Natural killer cell (primary cell): ENCODE data around the gene VEZT. TPM values are rescaled to one million over a fixed set of nuclear protein-coding genes. Genes with fewer than 3 reads are reported as not detected.

Source experiments
- ATAC-seq, 3 donors: fragments of 150-1000 bp in 2 of 3; fragments of 200-7000 bp in 1 of 3; cut with Tn5 transposase; 1 replicate in 1 of 3; 2 replicates in 2 of 3; pipeline ENCODE4 v1.10.0; 2021; ENCODE audit warnings: mild to moderate bottlenecking in 2 of 3, moderate library complexity in 2 of 3
- DNase-seq, 2 donors: peaks; one replicate each; pipeline versions ENCODE4 v3.0.0 to v3.0.0-alpha.2; 2013 to 2021; ENCODE audit warnings: mixed read lengths in 1 of 2
- H3K27ac ChIP-seq: one replicate; pipeline ENCODE4 v1.5.1; 2013; ENCODE audit warnings: mild to moderate bottlenecking, low read length
- H3K27me3 ChIP-seq: one replicate; pipeline ENCODE4 v1.6.1; 2013; ENCODE audit warnings: low read length; ENCODE audit not compliant: control insufficient read depth, insufficient read depth
- H3K36me3 ChIP-seq: one replicate; pipeline ENCODE4 v1.6.1; 2013; ENCODE audit warnings: low read length; ENCODE audit not compliant: control insufficient read depth, insufficient read depth
- H3K4me1 ChIP-seq: one replicate; pipeline ENCODE4 v1.6.1; 2013; ENCODE audit warnings: low read length; ENCODE audit not compliant: control insufficient read depth, insufficient read depth
- H3K4me3 ChIP-seq: one replicate; pipeline ENCODE4 v1.5.1; 2013; ENCODE audit warnings: low read length
- H3K9me3 ChIP-seq: one replicate; pipeline ENCODE4 v1.6.1; 2013; ENCODE audit warnings: low read length; ENCODE audit not compliant: control insufficient read depth, insufficient read depth
- H3K27ac Mint-ChIP-seq, 2 donors: one replicate each; pipeline ENCODE4 v1.8.0; 2022; ENCODE audit warnings: mild to moderate bottlenecking in 2 of 2, mixed read lengths in 2 of 2, moderate library complexity in 1 of 2
- H3K27me3 Mint-ChIP-seq, 2 donors: one replicate each; pipeline ENCODE4 v1.8.0; 2022; ENCODE audit warnings: low read depth in 2 of 2, mixed read lengths in 2 of 2
- H3K36me3 Mint-ChIP-seq: one replicate; pipeline ENCODE4 v1.8.0; 2022; ENCODE audit warnings: mixed read lengths
- H3K4me1 Mint-ChIP-seq, 2 donors: one replicate each; pipeline ENCODE4 v1.8.0; 2022; ENCODE audit warnings: mixed read lengths in 2 of 2
- H3K4me3 Mint-ChIP-seq: one replicate; pipeline ENCODE4 v1.8.0; 2022; ENCODE audit warnings: mild to moderate bottlenecking, moderate library complexity, mixed read lengths
- H3K9me3 Mint-ChIP-seq, 2 donors: one replicate each; pipeline ENCODE4 v1.8.0; 2022; ENCODE audit warnings: mixed read lengths in 2 of 2
- CTCF ChIP-seq: fragments of 200-600 bp; IDR thresholded peaks from one replicate; pipeline ENCODE4 v1.8.0; 2022; ENCODE audit warnings: antibody characterized with exemption
- WGBS: methylation state at CpG from one replicate; pipeline ENCODE4 v1.1.7; 2013; ENCODE audit warnings: missing lambda C conversion rate; ENCODE audit not compliant: insufficient coverage; 5-methylcytosine and 5-hydroxymethylcytosine counted together
- intact Hi-C: fragments of 100-400 bp; cut with micrococcal nuclease; formaldehyde crosslinking; loops from one replicate; pipeline ENCODE4 v1.14.2; 2022
- total RNA-seq, 4 donors: library from RNA; stranded (reverse); fragments of 120-200 nt in 1 of 4; gene quantifications; one replicate each; pipeline versions ENCODE4 v1.2.3 to v1.2.4, GENCODE V29; 2013 to 2022

The VEZT gene
- total RNA-seq, 3 donors from 2014 or later (not counting 1 experiment from before 2014, with no cell fraction given), result 32.7 to 37.0 (median 35.1) TPM

DNA sequence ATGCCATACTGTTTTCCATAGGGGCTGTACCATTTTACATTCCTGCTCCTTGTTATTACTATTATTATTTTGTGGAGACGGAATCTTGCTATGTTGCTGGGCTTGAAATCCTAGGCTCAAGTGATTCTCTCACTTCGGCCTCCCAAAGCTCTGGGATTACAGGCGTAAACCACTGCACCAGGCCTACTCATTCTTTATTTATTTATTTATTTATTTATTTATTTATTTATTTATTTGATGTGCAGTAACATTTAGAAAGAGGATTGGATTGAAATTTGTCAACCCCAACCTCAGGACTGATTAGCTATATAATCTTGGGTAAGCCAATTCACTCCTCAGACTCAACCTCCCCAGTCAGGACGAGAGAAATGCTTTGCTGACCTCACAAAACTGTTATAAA is 107.9 kb downstream of the VEZT start:
- Mint-ChIP-seq H3K27me3 (peaks cover 3 to 10% of the 10 kb centered on the region in 2 donors), H3K36me3 (no peaks in the 10 kb centered on the region), H3K4me3 (no peak overlapping the region), H3K9me3 (no peaks in the 10 kb centered on the region), H3K27ac (no peak overlapping the region), H3K4me1 (no peaks in the 10 kb centered on the region)
- intact Hi-C loops, result no loop called here
- TF ChIP-seq CTCF, result no peak
- no peaks in the 10 kb centered on the region for H3K27me3 ChIP-seq
- H3K4me1 ChIP-seq, result no peaks in the 10 kb centered on the region
- DNase-seq (no peak), ATAC-seq (no peak)
- H3K27ac ChIP-seq, result no peak overlapping the region
- no peaks in the 10 kb centered on the region for H3K9me3 ChIP-seq
- H3K36me3 ChIP-seq, result no peaks in the 10 kb centered on the region
- WGBS, result no CpG with 5 or more reads among the region's 4 CpGs
- no peak overlapping the region for H3K4me3 ChIP-seq

GRCh38 chr12:95326445-95326844 is 108.8 kb downstream of the VEZT start:
- DNase-seq (no peak), ATAC-seq (no peak)
- Histone ChIP-seq H3K9me3 (no peaks in the 10 kb centered on the region), H3K27ac (no peak overlapping the region), H3K36me3 (no peaks in the 10 kb centered on the region), H3K27me3 (no peaks in the 10 kb centered on the region), H3K4me1 (no peaks in the 10 kb centered on the region), H3K4me3 (no peak overlapping the region)
- intact Hi-C loops, result no loop called here
- WGBS, result 44% methylated on average over 1 of the region's 1 CpG
- H3K27ac Mint-ChIP-seq, result no peak overlapping the region
- no peak for TF ChIP-seq CTCF
- peaks cover 3 to 10% of the 10 kb centered on the region in 2 donors for H3K27me3 Mint-ChIP-seq
- H3K4me1 Mint-ChIP-seq, result no peaks in the 10 kb centered on the region
- H3K9me3 Mint-ChIP-seq, result no peaks in the 10 kb centered on the region
- no peaks in the 10 kb centered on the region for H3K36me3 Mint-ChIP-seq
- H3K4me3 Mint-ChIP-seq, result no peak overlapping the region

DNA sequence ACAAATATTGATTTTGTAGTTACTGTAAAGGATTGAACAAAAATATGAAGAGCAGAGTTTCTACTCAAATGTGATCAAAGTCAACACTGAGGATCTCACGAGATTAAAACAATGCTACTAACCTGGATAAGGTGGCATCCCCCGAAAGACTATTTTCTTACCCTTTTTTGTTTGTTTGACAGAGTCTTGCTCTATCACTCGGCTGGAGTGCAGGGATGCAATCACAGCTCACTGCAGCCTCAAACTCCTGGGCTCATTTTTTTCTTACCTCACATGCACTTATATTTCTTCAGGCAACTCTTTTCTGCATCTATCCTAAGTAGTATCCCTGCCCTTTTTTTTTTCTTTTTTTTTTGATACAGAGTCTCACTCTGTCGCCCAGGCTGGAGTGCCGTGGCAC is 109.2 kb downstream of the VEZT start:
- Mint-ChIP-seq H3K27ac (no peak overlapping the region), H3K9me3 (no peaks in the 10 kb centered on the region), H3K4me1 (no peaks in the 10 kb centered on the region), H3K27me3 (peaks cover 3 to 10% of the 10 kb centered on the region in 2 donors), H3K4me3 (no peak overlapping the region), H3K36me3 (no peaks in the 10 kb centered on the region)
- intact Hi-C loops, result no loop called here
- ATAC-seq (no peak), DNase-seq (no peak)
- 83% methylated on average over 5 of the region's 5 CpGs for WGBS
- no peaks in the 10 kb centered on the region for H3K36me3 ChIP-seq
- H3K4me3 ChIP-seq, result no peak overlapping the region
- no peaks in the 10 kb centered on the region for H3K9me3 ChIP-seq
- no peaks in the 10 kb centered on the region for H3K4me1 ChIP-seq
- no peak overlapping the region for H3K27ac ChIP-seq
- no peaks in the 10 kb centered on the region for H3K27me3 ChIP-seq
- no peak for TF ChIP-seq CTCF

DNA sequence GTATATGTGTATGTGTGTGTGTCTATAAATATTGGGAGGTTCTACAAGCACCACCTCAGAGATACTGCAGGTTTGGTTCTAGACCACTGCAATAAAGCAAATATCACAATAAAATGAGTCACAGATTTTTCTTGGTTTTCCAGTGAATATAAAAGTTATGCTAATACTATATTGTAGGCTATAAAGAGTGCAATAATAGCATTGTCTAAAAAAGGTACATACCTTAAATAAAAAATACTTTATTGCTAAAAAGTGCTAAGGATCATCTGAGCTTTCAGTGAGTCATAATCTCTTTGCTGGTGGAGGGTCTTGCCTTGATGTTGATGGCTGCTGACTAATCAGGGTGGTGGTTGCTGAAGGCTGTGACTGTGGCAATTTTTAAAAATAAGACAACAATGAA is 111.1 kb downstream of the VEZT start:
- H3K4me1 Mint-ChIP-seq, result no peaks in the 10 kb centered on the region
- H3K27ac ChIP-seq, result no peak overlapping the region
- H3K4me3 ChIP-seq, result no peak overlapping the region
- intact Hi-C loops, result no loop called here
- no peak for TF ChIP-seq CTCF
- no peaks in the 10 kb centered on the region for H3K9me3 ChIP-seq
- DNase-seq (no peak), ATAC-seq (no peak)
- no peaks in the 10 kb centered on the region for H3K4me1 ChIP-seq
- no peaks in the 10 kb centered on the region for H3K36me3 Mint-ChIP-seq
- H3K27me3 ChIP-seq, result no peaks in the 10 kb centered on the region
- no peaks in the 10 kb centered on the region for H3K36me3 ChIP-seq
- H3K27me3 Mint-ChIP-seq, result no peaks in the 10 kb centered on the region
- H3K9me3 Mint-ChIP-seq, result no peaks in the 10 kb centered on the region
- H3K27ac Mint-ChIP-seq, result no peak overlapping the region
- no peak overlapping the region for H3K4me3 Mint-ChIP-seq
